Liver (tissue), 9 donors: ENCODE data around the gene ALDH2. TPM values are rescaled to one million over a fixed set of nuclear protein-coding genes. Genes with fewer than 3 reads are reported as not detected.

Experiments
- DNase-seq: peaks from one replicate; pipeline ENCODE4 v3.0.0-alpha.2; 2017; ENCODE audit warnings: low spot score
- H3K27ac ChIP-seq, 2 donors: one replicate each; pipeline ENCODE4 v1.7.0; 2013; ENCODE audit warnings: inconsistent platforms in 2 of 2, low read length in 2 of 2, control low read depth in 1 of 2, low read depth in 1 of 2, mild to moderate bottlenecking in 1 of 2
- H3K27me3 ChIP-seq, 4 donors: one replicate each; pipeline versions ENCODE4 v1.6.1 to v1.7.0; 2013; ENCODE audit warnings: low read length in 3 of 4, inconsistent platforms in 1 of 4, mild to moderate bottlenecking in 1 of 4, moderate library complexity in 1 of 4; ENCODE audit not compliant: control insufficient read depth in 4 of 4, insufficient read depth in 4 of 4
- H3K36me3 ChIP-seq, 4 donors: one replicate each; pipeline versions ENCODE4 v1.6.1 to v1.7.0; 2013; ENCODE audit warnings: low read length in 3 of 4, mild to moderate bottlenecking in 3 of 4, low read depth in 1 of 4, moderate library complexity in 1 of 4; ENCODE audit not compliant: control insufficient read depth in 4 of 4, insufficient read depth in 3 of 4
- H3K4me1 ChIP-seq, 4 donors: one replicate each; pipeline versions ENCODE4 v1.6.1 to v1.7.0; 2013; ENCODE audit warnings: low read length in 3 of 4, mild to moderate bottlenecking in 3 of 4, moderate library complexity in 1 of 4; ENCODE audit not compliant: control insufficient read depth in 4 of 4, insufficient read depth in 4 of 4
- H3K4me3 ChIP-seq, 3 donors: one replicate each; pipeline versions ENCODE4 v1.6.1 to v1.7.0; 2013; ENCODE audit warnings: low read length in 3 of 3, control low read depth in 1 of 3, low read depth in 1 of 3, mild to moderate bottlenecking in 1 of 3
- H3K9ac ChIP-seq, 2 donors: one replicate each; pipeline ENCODE4 v1.7.0; 2013; ENCODE audit warnings: low read length in 2 of 2, mild to moderate bottlenecking in 2 of 2, moderate library complexity in 2 of 2, control low read depth in 1 of 2, low read depth in 1 of 2
- H3K9me3 ChIP-seq, 4 donors: one replicate each; pipeline versions ENCODE4 v1.6.1 to v1.7.0; 2013; ENCODE audit warnings: low read length in 3 of 4; ENCODE audit not compliant: control insufficient read depth in 4 of 4
- CTCF ChIP-seq: fragments of 150-350 bp; IDR thresholded peaks from 2 replicates; pipeline ENCODE4 v1.5.1; 2017; ENCODE audit warnings: improper control_type of control experiment, low read depth, low read length; ENCODE audit not compliant: missing input control
- EGR1 ChIP-seq, 2 donors: IDR thresholded peaks; 2 replicates each; pipeline ENCODE4 v1.6.1; 2016 to 2018; ENCODE audit warnings: antibody characterized with exemption in 2 of 2, low read depth in 2 of 2
- FOXA1 ChIP-seq: IDR thresholded peaks from 2 replicates; pipeline ENCODE4 v1.6.1; 2016; ENCODE audit warnings: antibody characterized with exemption
- FOXA2 ChIP-seq: IDR thresholded peaks from 2 replicates; pipeline ENCODE4 v1.6.1; 2016; ENCODE audit warnings: antibody characterized with exemption
- GABPA ChIP-seq, 2 donors: IDR thresholded peaks in 1 of 2; conservative IDR thresholded peaks in 1 of 2; 2 replicates each; pipeline ENCODE4 v1.6.1; 2016; ENCODE audit warnings: antibody characterized with exemption in 2 of 2, mild to moderate bottlenecking in 1 of 2, moderate library complexity in 1 of 2
- HNF4A ChIP-seq, 2 donors: conservative IDR thresholded peaks; 2 replicates each; pipeline ENCODE4 v1.6.1; 2016; ENCODE audit warnings: antibody characterized with exemption in 2 of 2, mild to moderate bottlenecking in 2 of 2
- HNF4G ChIP-seq: IDR thresholded peaks from 2 replicates; pipeline ENCODE4 v1.6.1; 2016; ENCODE audit warnings: antibody characterized with exemption
- JUND ChIP-seq, 2 donors: IDR thresholded peaks; 2 replicates each; pipeline ENCODE4 v1.6.1; 2016; ENCODE audit warnings: antibody characterized with exemption in 2 of 2
- MAX ChIP-seq: IDR thresholded peaks from 2 replicates; pipeline ENCODE4 v1.6.1; 2016; ENCODE audit warnings: antibody characterized with exemption
- NR2F2 ChIP-seq: IDR thresholded peaks from 2 replicates; pipeline ENCODE4 v1.6.1; 2016; ENCODE audit warnings: antibody characterized with exemption
- RAD21 ChIP-seq, 2 donors: IDR thresholded peaks; 2 replicates each; pipeline ENCODE4 v1.6.1; 2016; ENCODE audit warnings: antibody characterized with exemption in 2 of 2, mild to moderate bottlenecking in 2 of 2
- RXRA ChIP-seq, 2 donors: IDR thresholded peaks; 2 replicates each; pipeline ENCODE4 v1.6.1; 2017 to 2018; ENCODE audit warnings: antibody characterized with exemption in 2 of 2, mild to moderate bottlenecking in 1 of 2
- SP1 ChIP-seq: IDR thresholded peaks from 2 replicates; pipeline ENCODE4 v1.6.1; 2018; ENCODE audit warnings: antibody characterized with exemption, mild to moderate bottlenecking
- TAF1 ChIP-seq: conservative IDR thresholded peaks from 2 replicates; pipeline ENCODE4 v1.6.1; 2016; ENCODE audit warnings: antibody characterized with exemption, mild to moderate bottlenecking
- YY1 ChIP-seq: IDR thresholded peaks from 2 replicates; pipeline ENCODE4 v1.6.1; 2016; ENCODE audit warnings: antibody characterized with exemption, mild to moderate bottlenecking
- ZBTB33 ChIP-seq: IDR thresholded peaks from 2 replicates; pipeline ENCODE4 v1.6.1; 2016; ENCODE audit warnings: antibody characterized with exemption
- WGBS: extraction: QIAGEN DNeasy Blood & Tissue Kit; methylation state at CpG from one replicate; pipeline ENCODE4 v1.1.7; 2013; 5-methylcytosine and 5-hydroxymethylcytosine counted together
- polyA plus RNA-seq, 2 donors: library from polyadenylated mRNA; stranded (reverse) in 1 of 2; unstranded in 1 of 2; fragments of 200-250 nt in 1 of 2; fragments of >200 nt in 1 of 2; fragmentation: Nextera tagmentation in 1 of 2; extraction: Ambion mirVana in 1 of 2; gene quantifications; one replicate each; pipeline versions ENCODE4 v1.2.1 to v1.2.3, GENCODE V29; 2013 to 2015
- total RNA-seq, 2 donors: library from RNA; depleted of rRNA; stranded (reverse); fragments of >200 nt; gene quantifications; one replicate each; pipeline ENCODE4 v1.2.3, GENCODE V29; 2014
- TF ChIP-seq, protein P1 (sequence below): IDR thresholded peaks from 2 replicates; pipeline ENCODE4 v1.6.1; 2016; ENCODE audit warnings: antibody characterized with exemption
- TF ChIP-seq, protein P2 (sequence below): IDR thresholded peaks from 2 replicates; pipeline ENCODE4 v1.6.1; 2016; ENCODE audit warnings: antibody characterized with exemption, mild to moderate bottlenecking
- donor health status: healthy.
- donor health status: healthy.
- donor health status: healthy.
- donor health status: healthy.
- donor health status: healthy.

Gene ALDH2
- total and polyA plus RNA-seq, 4 donors, result 93.1 to 849 (median 573) TPM

GRCh38 chr12:111789779-111790178 is 23.0 kb downstream of the ALDH2 start:
- H3K27me3 ChIP-seq, result no peaks in the 10 kb centered on the region
- WGBS, result 66% methylated on average over 11 of the region's 11 CpGs
- peak overlapping the region in 1 of 2 donors; percentile 31 for H3K27ac ChIP-seq
- peaks cover 7 to 41% (median 31%) of the 10 kb centered on the region in 4 donors for H3K36me3 ChIP-seq
- no peak overlapping the region for H3K4me3 ChIP-seq
- H3K4me1 ChIP-seq, result peaks cover 16 to 64% (median 55%) of the 10 kb centered on the region in 4 donors
- DNase-seq, result no peak
- TF ChIP-seq TAF1 (no peak), FOXA1 (no peak), ZBTB33 (no peak), NR2F2 (no peak), MAX (no peak), SP1 (no peak), HNF4G (no peak), RXRA (IDR thresholded peaks at IDR 0.05) (no peak), GABPA (IDR thresholded peaks at IDR 0.05 in 1 of 2, conservative IDR thresholded peaks at IDR 0.05 in 1 of 2) (no peak), JUND (IDR thresholded peaks at IDR 0.05) (no peak), YY1 (no peak), EGR1 (IDR thresholded peaks at IDR 0.05; ENCODE audit: low read depth in 2 of 2) (no peak), FOXA2 (no peak)
- TF ChIP-seq, protein P1, sequence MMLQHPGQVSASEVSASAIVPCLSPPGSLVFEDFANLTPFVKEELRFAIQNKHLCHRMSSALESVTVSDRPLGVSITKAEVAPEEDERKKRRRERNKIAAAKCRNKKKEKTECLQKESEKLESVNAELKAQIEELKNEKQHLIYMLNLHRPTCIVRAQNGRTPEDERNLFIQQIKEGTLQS, result no peak
- TF ChIP-seq, protein P2, sequence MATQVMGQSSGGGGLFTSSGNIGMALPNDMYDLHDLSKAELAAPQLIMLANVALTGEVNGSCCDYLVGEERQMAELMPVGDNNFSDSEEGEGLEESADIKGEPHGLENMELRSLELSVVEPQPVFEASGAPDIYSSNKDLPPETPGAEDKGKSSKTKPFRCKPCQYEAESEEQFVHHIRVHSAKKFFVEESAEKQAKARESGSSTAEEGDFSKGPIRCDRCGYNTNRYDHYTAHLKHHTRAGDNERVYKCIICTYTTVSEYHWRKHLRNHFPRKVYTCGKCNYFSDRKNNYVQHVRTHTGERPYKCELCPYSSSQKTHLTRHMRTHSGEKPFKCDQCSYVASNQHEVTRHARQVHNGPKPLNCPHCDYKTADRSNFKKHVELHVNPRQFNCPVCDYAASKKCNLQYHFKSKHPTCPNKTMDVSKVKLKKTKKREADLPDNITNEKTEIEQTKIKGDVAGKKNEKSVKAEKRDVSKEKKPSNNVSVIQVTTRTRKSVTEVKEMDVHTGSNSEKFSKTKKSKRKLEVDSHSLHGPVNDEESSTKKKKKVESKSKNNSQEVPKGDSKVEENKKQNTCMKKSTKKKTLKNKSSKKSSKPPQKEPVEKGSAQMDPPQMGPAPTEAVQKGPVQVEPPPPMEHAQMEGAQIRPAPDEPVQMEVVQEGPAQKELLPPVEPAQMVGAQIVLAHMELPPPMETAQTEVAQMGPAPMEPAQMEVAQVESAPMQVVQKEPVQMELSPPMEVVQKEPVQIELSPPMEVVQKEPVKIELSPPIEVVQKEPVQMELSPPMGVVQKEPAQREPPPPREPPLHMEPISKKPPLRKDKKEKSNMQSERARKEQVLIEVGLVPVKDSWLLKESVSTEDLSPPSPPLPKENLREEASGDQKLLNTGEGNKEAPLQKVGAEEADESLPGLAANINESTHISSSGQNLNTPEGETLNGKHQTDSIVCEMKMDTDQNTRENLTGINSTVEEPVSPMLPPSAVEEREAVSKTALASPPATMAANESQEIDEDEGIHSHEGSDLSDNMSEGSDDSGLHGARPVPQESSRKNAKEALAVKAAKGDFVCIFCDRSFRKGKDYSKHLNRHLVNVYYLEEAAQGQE, result no peak
- no peak overlapping the region for H3K9ac ChIP-seq
- no peaks in the 10 kb centered on the region for H3K9me3 ChIP-seq

GRCh38 chr12:111791507-111791906 is 24.8 kb downstream of the ALDH2 start:
- no peak overlapping the region for H3K4me3 ChIP-seq
- 38% methylated on average over 8 of the region's 8 CpGs for WGBS
- no peaks in the 10 kb centered on the region for H3K27me3 ChIP-seq
- peak overlapping the region; percentile 91 to 92 for H3K27ac ChIP-seq
- peaks cover 13 to 58% (median 44%) of the 10 kb centered on the region in 4 donors for H3K4me1 ChIP-seq
- DNase-seq, result no peak
- H3K36me3 ChIP-seq, result peaks cover 11 to 44% (median 35%) of the 10 kb centered on the region in 4 donors
- H3K9ac ChIP-seq, result no peak overlapping the region
- H3K9me3 ChIP-seq, result no peaks in the 10 kb centered on the region
- TF ChIP-seq HNF4G (peak; percentile 43), EGR1 (IDR thresholded peaks at IDR 0.05; ENCODE audit: low read depth in 2 of 2) (peak in 1 of 2 donors; percentile 25), JUND (IDR thresholded peaks at IDR 0.05) (peak; percentile 22 to 63), CTCF (no peak), ZBTB33 (peak; percentile 39), TAF1 (no peak), NR2F2 (peak; percentile 83), RAD21 (IDR thresholded peaks at IDR 0.05) (peak; percentile 38 to 43), FOXA1 (peak; percentile 51), HNF4A (conservative IDR thresholded peaks at IDR 0.05) (peak; percentile 80 to 81), MAX (peak; percentile 60), RXRA (IDR thresholded peaks at IDR 0.05) (peak; percentile 92), GABPA (IDR thresholded peaks at IDR 0.05 in 1 of 2, conservative IDR thresholded peaks at IDR 0.05 in 1 of 2) (no peak), FOXA2 (peak; percentile 43), SP1 (peak; percentile 56)
- TF ChIP-seq, protein P1, result no peak
